ENCODE measurements around the gene CDH26.

The CDH26 gene

DNA sequence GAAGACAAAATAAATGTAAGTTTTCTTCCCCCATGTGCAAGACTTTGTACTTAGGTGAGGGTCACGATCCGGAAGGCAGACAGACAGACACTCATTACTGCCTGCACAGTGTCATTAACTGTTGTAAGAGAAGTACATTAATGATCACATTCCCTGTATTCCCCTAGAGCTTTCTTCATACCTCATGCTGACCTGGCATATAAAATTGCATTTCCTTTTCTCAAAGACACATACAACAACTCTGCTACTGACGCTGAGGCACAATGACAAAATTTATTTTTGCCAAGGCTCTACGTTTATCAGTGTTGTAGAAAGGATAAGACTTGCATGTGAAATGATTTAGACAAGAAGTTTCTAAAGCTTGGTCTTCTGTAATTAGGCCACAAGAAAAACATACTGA lies 21.8 kb upstream of the CDH26 start:
- no peak for TF ChIP-seq GATA2 (IDR thresholded peaks at IDR 0.05; ENCODE audit: low read depth, low read length)
- no peak for TF ChIP-seq GATA3 (IDR thresholded peaks at IDR 0.05; ENCODE audit: low read depth, low read length)

- no peak for TF ChIP-seq GATA3 (IDR thresholded peaks at IDR 0.05; ENCODE audit: low read depth, low read length)
- TF ChIP-seq GATA2 (IDR thresholded peaks at IDR 0.05; ENCODE audit: low read depth, low read length) = no peak
Observed at GRCh38 chr20:59937150-59937549, 21.1 kb upstream of the CDH26 start.

DNA sequence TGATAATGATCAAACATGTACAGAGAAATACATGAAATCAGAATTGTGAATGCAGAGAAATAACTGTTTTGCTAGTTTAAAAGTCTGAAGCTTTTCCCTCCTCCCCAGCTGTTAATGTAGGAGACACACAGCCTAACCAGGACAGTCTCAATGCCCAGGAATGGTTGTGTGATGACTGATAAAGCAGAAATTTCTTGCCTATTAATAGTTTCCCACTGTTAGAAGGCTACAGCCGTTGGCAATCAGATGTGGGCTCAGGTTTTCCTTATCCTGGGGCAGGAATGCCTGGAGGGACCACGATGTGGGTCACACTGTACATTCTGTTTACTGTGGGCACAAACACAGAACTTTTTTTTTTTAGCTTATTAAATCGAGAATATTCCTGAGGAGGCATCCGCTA lies 20.0 kb upstream of the CDH26 start:
- TF ChIP-seq GATA3 (IDR thresholded peaks at IDR 0.05; ENCODE audit: low read depth, low read length) (no peak), GATA2 (IDR thresholded peaks at IDR 0.05; ENCODE audit: low read depth, low read length) (no peak)

- TF ChIP-seq GATA2 (IDR thresholded peaks at IDR 0.05; ENCODE audit: low read depth, low read length) = no peak
- TF ChIP-seq GATA3 (IDR thresholded peaks at IDR 0.05; ENCODE audit: low read depth, low read length) = no peak
Observed at GRCh38 chr20:59938696-59939051, 19.5 kb upstream of the CDH26 start.

DNA sequence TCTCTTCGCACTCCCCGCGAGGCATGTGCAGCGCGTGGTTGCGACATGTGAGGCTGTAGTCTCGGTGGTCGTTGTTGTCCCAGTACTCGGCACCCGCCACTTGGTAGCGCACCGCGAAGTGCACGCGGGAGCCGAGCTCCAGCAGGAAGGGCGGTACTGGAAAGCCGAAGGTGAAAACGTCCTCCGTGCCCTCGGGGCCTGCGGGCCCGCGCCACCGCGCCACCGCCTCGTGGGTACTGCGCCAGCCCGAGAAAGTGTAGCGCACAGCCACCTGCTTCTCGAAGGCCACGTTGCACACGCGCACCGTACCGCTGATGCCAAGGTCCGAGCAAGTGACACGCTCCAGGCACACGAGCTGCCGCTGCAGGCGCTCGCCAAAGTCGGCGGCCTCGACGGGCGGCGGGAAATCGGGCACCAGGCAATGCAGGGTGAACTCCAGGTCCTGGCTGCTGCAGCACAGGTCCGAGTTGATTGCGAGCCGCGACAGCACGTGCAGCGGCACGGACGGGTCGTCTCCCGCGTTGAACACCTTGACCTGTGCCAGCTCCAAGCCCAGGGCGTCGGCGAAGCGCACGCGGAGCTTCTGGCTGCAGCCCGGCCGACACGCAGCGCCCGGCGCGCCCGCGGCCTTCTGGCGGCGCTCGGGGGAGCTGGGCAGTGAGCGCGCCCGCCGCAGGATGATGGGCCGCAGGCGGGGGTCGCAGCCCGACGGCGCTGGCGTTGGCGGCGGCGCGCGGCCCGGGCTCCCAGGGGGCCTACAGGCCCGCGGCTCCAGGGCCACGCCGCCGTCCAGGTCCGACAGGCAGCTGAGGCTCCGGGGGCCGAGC lies 19.0 kb upstream of the CDH26 start:
- no peak for TF ChIP-seq GATA2 (IDR thresholded peaks at IDR 0.05; ENCODE audit: low read depth, low read length)
- TF ChIP-seq GATA3 (IDR thresholded peaks at IDR 0.05; ENCODE audit: low read depth, low read length) = no peak

GRCh38 chr20:59939879-59940128 lies 18.4 kb upstream of the CDH26 start:
- TF ChIP-seq GATA3 (IDR thresholded peaks at IDR 0.05; ENCODE audit: low read depth, low read length) = no peak
- TF ChIP-seq GATA2 (IDR thresholded peaks at IDR 0.05; ENCODE audit: low read depth, low read length) = no peak

DNA sequence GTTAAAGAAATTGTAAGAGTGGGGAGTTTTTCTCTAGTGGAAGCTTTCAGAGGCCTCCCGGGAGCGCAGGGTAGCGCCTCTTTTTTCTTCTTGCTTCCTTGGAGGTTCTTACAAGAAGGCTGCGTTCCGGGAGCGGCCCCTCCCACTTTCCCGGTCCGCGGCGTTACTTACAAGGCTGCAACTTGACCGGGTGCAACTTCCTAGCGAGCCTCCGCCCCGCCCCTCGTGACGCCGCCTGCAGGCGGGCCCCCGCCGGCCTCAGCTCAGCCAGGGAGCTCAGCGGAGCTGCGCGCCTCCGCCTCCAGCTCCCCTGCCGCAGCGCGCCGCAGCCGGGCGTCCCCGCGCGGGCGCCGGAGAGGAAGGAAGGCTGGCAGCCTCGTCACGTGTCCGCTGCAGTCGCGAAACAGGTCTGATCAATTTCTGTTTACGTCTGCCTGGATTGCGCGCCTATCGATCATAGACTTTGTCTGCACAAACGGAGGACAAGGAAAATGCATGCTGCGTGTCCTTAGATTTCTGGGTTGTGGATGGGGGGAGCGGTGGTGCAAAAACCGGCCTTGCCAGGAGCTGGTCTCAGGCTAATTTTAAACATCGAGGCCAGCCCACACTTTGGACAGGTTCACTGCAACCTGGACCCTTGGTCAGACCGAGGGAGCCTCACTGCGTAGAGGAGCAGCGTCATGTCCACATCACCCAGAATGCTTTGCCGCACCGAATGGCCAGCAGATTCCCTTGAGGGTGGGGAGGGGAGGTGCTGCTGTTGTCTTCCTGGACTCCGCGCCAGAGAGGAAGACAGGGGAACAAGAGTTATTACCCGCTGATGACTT lies 17.9 kb upstream of the CDH26 start, which contains the start of the genes FAM217B and PPP1R3D:
FAM217B (plus strand) TSS at position 261 of the 827 bp plus-strand sequence. CDS start 3,555 bp downstream, outside the sequence.
PPP1R3D (minus strand) TSS at position 177 of the 827 bp plus-strand sequence. CDS start 374 bp downstream, outside the sequence.
- TF ChIP-seq GATA2 (IDR thresholded peaks at IDR 0.05; ENCODE audit: low read depth, low read length) (no peak), GATA3 (IDR thresholded peaks at IDR 0.05; ENCODE audit: low read depth, low read length) (no peak)

- TF ChIP-seq GATA2 (IDR thresholded peaks at IDR 0.05; ENCODE audit: low read depth, low read length) (no peak), GATA3 (IDR thresholded peaks at IDR 0.05; ENCODE audit: low read depth, low read length) (no peak)
Observed at GRCh38 chr20:59940956-59941294, 17.3 kb upstream of the CDH26 start.

GRCh38 chr20:59942245-59942644 lies 16.0 kb upstream of the CDH26 start:
- no peak for TF ChIP-seq GATA2 (IDR thresholded peaks at IDR 0.05; ENCODE audit: low read depth, low read length)
- TF ChIP-seq GATA3 (IDR thresholded peaks at IDR 0.05; ENCODE audit: low read depth, low read length) = no peak

- no peak for TF ChIP-seq GATA2 (IDR thresholded peaks at IDR 0.05; ENCODE audit: low read depth, low read length)
- TF ChIP-seq GATA3 (IDR thresholded peaks at IDR 0.05; ENCODE audit: low read depth, low read length) = no peak
Observed at GRCh38 chr20:59944726-59945125, 13.5 kb upstream of the CDH26 start.

DNA sequence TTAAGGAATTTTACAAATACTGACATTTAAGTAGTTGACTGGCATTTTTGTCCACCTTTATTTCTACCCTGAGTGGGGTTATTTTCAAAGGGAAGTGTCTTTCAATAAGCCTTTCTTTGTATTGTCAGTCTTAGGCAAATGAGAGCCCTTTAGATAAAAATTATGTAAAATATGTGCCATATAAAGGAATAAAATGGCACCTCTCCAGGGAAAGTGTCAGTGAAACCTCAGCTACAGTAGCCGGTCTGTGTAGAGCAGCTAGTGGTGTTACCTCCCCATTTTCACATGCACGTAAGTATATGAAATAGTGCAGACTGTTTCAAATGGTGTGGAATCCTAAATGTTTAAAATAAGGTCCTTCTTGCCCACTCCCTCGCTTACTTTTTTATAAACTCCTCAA lies 13.0 kb upstream of the CDH26 start:
- TF ChIP-seq GATA2 (IDR thresholded peaks at IDR 0.05; ENCODE audit: low read depth, low read length) = no peak
- no peak for TF ChIP-seq GATA3 (IDR thresholded peaks at IDR 0.05; ENCODE audit: low read depth, low read length)

DNA sequence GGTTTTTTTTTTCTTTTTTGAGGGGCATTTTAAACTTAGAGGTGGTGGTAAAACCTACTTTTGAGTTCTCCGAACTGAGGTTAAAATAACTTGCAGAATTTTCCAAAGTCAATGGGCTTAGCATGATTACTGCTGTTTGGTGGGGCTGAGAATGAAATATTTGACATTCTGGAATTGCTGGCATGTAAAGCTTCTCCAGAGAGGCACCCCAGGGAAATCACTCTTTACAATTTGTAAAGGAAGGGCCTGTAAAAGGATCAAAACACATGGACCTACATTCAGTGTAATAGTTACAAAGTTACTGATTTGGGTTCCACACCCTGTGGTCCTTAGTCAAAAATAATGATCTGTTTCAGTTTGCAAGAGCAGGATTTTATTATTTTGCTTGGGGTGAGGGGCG lies 12.5 kb upstream of the CDH26 start:
- no peak for TF ChIP-seq GATA3 (IDR thresholded peaks at IDR 0.05; ENCODE audit: low read depth, low read length)
- TF ChIP-seq GATA2 (IDR thresholded peaks at IDR 0.05; ENCODE audit: low read depth, low read length) = no peak

GRCh38 chr20:59947376-59947775 lies 10.8 kb upstream of the CDH26 start:
- TF ChIP-seq GATA2 (IDR thresholded peaks at IDR 0.05; ENCODE audit: low read depth, low read length) (no peak), GATA3 (IDR thresholded peaks at IDR 0.05; ENCODE audit: low read depth, low read length) (no peak; the same call in 1 of the 2 replicates)

- TF ChIP-seq GATA3 (IDR thresholded peaks at IDR 0.05; ENCODE audit: low read depth, low read length) (no peak), GATA2 (IDR thresholded peaks at IDR 0.05; ENCODE audit: low read depth, low read length) (no peak)
Observed at GRCh38 chr20:59948212-59948611, 10.0 kb upstream of the CDH26 start.

Data from SH-SY5Y (cell line).